Peyer's patch (tissue), 4 donors: ENCODE measurements around the gene CDKAL1. TPM values are rescaled to one million over a fixed set of nuclear protein-coding genes. Genes with fewer than 3 reads are reported as not detected.

Source experiments
- DNase-seq, 3 donors: peaks; one replicate each; pipeline ENCODE4 v3.0.0-alpha.2; 2017 to 2019
- H3K27ac ChIP-seq, 4 donors: fragments of 200-600 bp; sonication (generic); one replicate each; pipeline ENCODE4 v1.5.1; 2016 to 2019
- H3K27me3 ChIP-seq, 2 donors: fragments of 200-600 bp; sonication (generic); one replicate each; pipeline ENCODE4 v1.5.1; 2019
- H3K36me3 ChIP-seq, 3 donors: fragments of 200-600 bp; sonication (generic); one replicate each; pipeline ENCODE4 v1.5.1; 2016 to 2019
- H3K4me1 ChIP-seq, 4 donors: fragments of 200-600 bp; sonication (generic); one replicate each; pipeline ENCODE4 v1.5.1; 2016 to 2019
- H3K4me3 ChIP-seq, 4 donors: fragments of 200-600 bp; sonication (generic); 1 replicate in 3 of 4; 2 replicates in 1 of 4; pipeline ENCODE4 v1.5.1; 2016 to 2019; ENCODE audit warnings: mild to moderate bottlenecking in 1 of 4
- H3K9me3 ChIP-seq, 4 donors: fragments of 200-600 bp; sonication (generic); one replicate each; pipeline ENCODE4 v1.5.1; 2016 to 2019; ENCODE audit warnings: mild to moderate bottlenecking in 1 of 4
- CTCF ChIP-seq, 6 experiments: fragments of 450-650 bp in 4 of 6; fragments of 200-600 bp in 2 of 6; sonication (generic) in 1 of 6; IDR thresholded peaks; one replicate each; pipeline ENCODE4 v1.5.1; 2017 to 2019; ENCODE audit warnings: antibody characterized with exemption in 6 of 6, mild to moderate bottlenecking in 3 of 6, moderate library complexity in 1 of 6
- POLR2A ChIP-seq, 2 donors: fragments of 450-650 bp; IDR thresholded peaks; one replicate each; pipeline ENCODE4 v1.5.1; 2017; ENCODE audit warnings: antibody characterized with exemption in 2 of 2, mild to moderate bottlenecking in 2 of 2, moderate library complexity in 2 of 2
- total RNA-seq, 4 donors: library from RNA; depleted of rRNA; stranded (reverse); fragments of >200 nt; gene quantifications; one replicate each; pipeline ENCODE4 v1.1.0, GENCODE V29; 2016

Gene CDKAL1
- total RNA-seq, 4 donors from 2014 or later: 10.3 to 31.4 (median 11.6) TPM

- Histone ChIP-seq H3K27me3 (no peaks in the 10 kb centered on the region), H3K4me1 (peaks cover 0 to 6% (median under 1%) of the 10 kb centered on the region in 4 donors), H3K4me3 (no peak overlapping the region), H3K9me3 (no peaks in the 10 kb centered on the region), H3K27ac (no peak overlapping the region), H3K36me3 (no peaks in the 10 kb centered on the region)
- TF ChIP-seq POLR2A (IDR thresholded peaks at IDR 0.05): no peak
- no peak for TF ChIP-seq CTCF (IDR thresholded peaks at IDR 0.05)
- no peak for DNase-seq
Measured at GRCh38 chr6:20927130-20927860, 393.0 kb downstream of the CDKAL1 start.

- Histone ChIP-seq H3K4me1 (peaks cover 0 to 6% (median 1%) of the 10 kb centered on the region in 4 donors), H3K36me3 (no peaks in the 10 kb centered on the region), H3K9me3 (no peaks in the 10 kb centered on the region), H3K27ac (no peak overlapping the region), H3K4me3 (no peak overlapping the region), H3K27me3 (no peaks in the 10 kb centered on the region)
- no peak for DNase-seq
- no peak for TF ChIP-seq POLR2A (IDR thresholded peaks at IDR 0.05)
- TF ChIP-seq CTCF (IDR thresholded peaks at IDR 0.05): no peak
Measured at GRCh38 chr6:20929283-20929682, 395.0 kb downstream of the CDKAL1 start.

GRCh38 chr6:20931093-20931492 is 396.8 kb downstream of the CDKAL1 start:
- Histone ChIP-seq H3K27me3 (no peaks in the 10 kb centered on the region), H3K9me3 (no peaks in the 10 kb centered on the region), H3K4me1 (peaks cover 0 to 2% (median 0%) of the 10 kb centered on the region in 4 donors), H3K27ac (no peak overlapping the region), H3K4me3 (no peak overlapping the region), H3K36me3 (no peaks in the 10 kb centered on the region)
- DNase-seq: no peak
- no peak for TF ChIP-seq POLR2A (IDR thresholded peaks at IDR 0.05)

- Histone ChIP-seq H3K27ac (no peak overlapping the region), H3K36me3 (no peaks in the 10 kb centered on the region), H3K27me3 (no peaks in the 10 kb centered on the region), H3K4me3 (no peak overlapping the region), H3K4me1 (peaks cover 0 to 2% (median 0%) of the 10 kb centered on the region in 4 donors), H3K9me3 (no peaks in the 10 kb centered on the region)
- no peak for TF ChIP-seq CTCF (IDR thresholded peaks at IDR 0.05)
- TF ChIP-seq POLR2A (IDR thresholded peaks at IDR 0.05): no peak
- no peak for DNase-seq
Measured at GRCh38 chr6:20931772-20932171, 397.5 kb downstream of the CDKAL1 start.

- DNase-seq: no peak
- Histone ChIP-seq H3K4me1 (peaks cover 0 to 2% (median 0%) of the 10 kb centered on the region in 4 donors), H3K4me3 (no peak overlapping the region), H3K9me3 (no peaks in the 10 kb centered on the region), H3K27ac (no peak overlapping the region), H3K36me3 (no peaks in the 10 kb centered on the region), H3K27me3 (no peaks in the 10 kb centered on the region)
- TF ChIP-seq POLR2A (IDR thresholded peaks at IDR 0.05): no peak
- TF ChIP-seq CTCF (IDR thresholded peaks at IDR 0.05): no peak
Measured at GRCh38 chr6:20932284-20932683, 398.0 kb downstream of the CDKAL1 start.

GRCh38 chr6:20933057-20933788 is 399.0 kb downstream of the CDKAL1 start:
- Histone ChIP-seq H3K36me3 (no peaks in the 10 kb centered on the region), H3K4me3 (no peak overlapping the region), H3K4me1 (peaks cover 0 to 2% (median 0%) of the 10 kb centered on the region in 4 donors), H3K27ac (no peak overlapping the region), H3K9me3 (no peaks in the 10 kb centered on the region), H3K27me3 (no peaks in the 10 kb centered on the region)
- TF ChIP-seq CTCF (IDR thresholded peaks at IDR 0.05) (no peak), POLR2A (IDR thresholded peaks at IDR 0.05) (no peak)
- no peak for DNase-seq
